Measurements from ENCODE around the gene CARMIL1.

- TF ChIP-seq, protein P1, sequence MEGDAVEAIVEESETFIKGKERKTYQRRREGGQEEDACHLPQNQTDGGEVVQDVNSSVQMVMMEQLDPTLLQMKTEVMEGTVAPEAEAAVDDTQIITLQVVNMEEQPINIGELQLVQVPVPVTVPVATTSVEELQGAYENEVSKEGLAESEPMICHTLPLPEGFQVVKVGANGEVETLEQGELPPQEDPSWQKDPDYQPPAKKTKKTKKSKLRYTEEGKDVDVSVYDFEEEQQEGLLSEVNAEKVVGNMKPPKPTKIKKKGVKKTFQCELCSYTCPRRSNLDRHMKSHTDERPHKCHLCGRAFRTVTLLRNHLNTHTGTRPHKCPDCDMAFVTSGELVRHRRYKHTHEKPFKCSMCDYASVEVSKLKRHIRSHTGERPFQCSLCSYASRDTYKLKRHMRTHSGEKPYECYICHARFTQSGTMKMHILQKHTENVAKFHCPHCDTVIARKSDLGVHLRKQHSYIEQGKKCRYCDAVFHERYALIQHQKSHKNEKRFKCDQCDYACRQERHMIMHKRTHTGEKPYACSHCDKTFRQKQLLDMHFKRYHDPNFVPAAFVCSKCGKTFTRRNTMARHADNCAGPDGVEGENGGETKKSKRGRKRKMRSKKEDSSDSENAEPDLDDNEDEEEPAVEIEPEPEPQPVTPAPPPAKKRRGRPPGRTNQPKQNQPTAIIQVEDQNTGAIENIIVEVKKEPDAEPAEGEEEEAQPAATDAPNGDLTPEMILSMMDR (IDR thresholded peaks at IDR 0.05): no peak
- no peak for TF ChIP-seq POLR2A (IDR thresholded peaks at IDR 0.05)
- TF ChIP-seq POLR2AphosphoS5 (IDR thresholded peaks at IDR 0.05): no peak
These were observed 124.0 kb downstream of the CARMIL1 start for GRCh38 chr6:25403150-25403549.

Measured in suprapubic skin (tissue), 4 donors.